Thyroid gland (tissue), 4 donors: Measurements from ENCODE around the gene PIH1D1.

ENCODE experiments used
- POLR2A ChIP-seq, 2 donors: fragments of 450-650 bp; IDR thresholded peaks; one replicate each; pipeline ENCODE4 v1.6.1; 2017; ENCODE audit warnings: antibody characterized with exemption in 2 of 2, mild to moderate bottlenecking in 2 of 2, moderate library complexity in 1 of 2
- TF ChIP-seq, protein P1 (sequence below), 6 experiments: fragments of 200-600 bp in 3 of 6; fragments of 450-650 bp in 3 of 6; sonication (generic) in 3 of 6; IDR thresholded peaks; one replicate each; pipeline ENCODE4 v1.5.1; 2016 to 2019; ENCODE audit warnings: antibody characterized with exemption in 6 of 6, mild to moderate bottlenecking in 2 of 6, inconsistent platforms in 1 of 6, moderate library complexity in 1 of 6

DNA sequence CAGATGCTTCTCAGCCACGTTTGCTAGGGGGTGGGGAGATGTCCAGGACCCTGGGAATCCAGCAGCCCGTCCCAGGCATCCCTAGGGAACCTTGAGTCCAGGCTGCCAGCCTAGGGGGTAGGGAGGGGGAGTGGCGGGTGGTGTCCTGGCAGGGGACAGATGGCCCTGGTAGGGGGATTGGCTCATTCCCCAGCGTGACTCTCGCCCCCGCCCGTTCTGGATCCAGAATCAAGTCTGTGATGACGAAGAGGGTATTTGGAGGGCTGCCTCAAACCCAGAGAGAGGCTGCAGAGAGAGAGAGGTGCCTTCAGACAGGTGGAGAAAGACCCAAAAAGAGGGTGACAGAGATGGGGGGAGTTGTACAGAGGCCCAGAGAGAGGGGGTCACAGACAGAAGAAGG is 14.4 kb downstream of the PIH1D1 start:
- TF ChIP-seq, protein P1, sequence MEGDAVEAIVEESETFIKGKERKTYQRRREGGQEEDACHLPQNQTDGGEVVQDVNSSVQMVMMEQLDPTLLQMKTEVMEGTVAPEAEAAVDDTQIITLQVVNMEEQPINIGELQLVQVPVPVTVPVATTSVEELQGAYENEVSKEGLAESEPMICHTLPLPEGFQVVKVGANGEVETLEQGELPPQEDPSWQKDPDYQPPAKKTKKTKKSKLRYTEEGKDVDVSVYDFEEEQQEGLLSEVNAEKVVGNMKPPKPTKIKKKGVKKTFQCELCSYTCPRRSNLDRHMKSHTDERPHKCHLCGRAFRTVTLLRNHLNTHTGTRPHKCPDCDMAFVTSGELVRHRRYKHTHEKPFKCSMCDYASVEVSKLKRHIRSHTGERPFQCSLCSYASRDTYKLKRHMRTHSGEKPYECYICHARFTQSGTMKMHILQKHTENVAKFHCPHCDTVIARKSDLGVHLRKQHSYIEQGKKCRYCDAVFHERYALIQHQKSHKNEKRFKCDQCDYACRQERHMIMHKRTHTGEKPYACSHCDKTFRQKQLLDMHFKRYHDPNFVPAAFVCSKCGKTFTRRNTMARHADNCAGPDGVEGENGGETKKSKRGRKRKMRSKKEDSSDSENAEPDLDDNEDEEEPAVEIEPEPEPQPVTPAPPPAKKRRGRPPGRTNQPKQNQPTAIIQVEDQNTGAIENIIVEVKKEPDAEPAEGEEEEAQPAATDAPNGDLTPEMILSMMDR (IDR thresholded peaks at IDR 0.05), result no peak
- TF ChIP-seq POLR2A (IDR thresholded peaks at IDR 0.05), result no peak
